ENCODE data around the gene RNF157.
A peak's percentile ranks its signal among the peaks of the same experiment; 100 is the strongest.
"Not testable (repeated sequence)": the region's sequence is repeated elsewhere in the genome, so short reads cannot be mapped to it uniquely, and the experiment has no call there.

The RNF157 gene

DNA sequence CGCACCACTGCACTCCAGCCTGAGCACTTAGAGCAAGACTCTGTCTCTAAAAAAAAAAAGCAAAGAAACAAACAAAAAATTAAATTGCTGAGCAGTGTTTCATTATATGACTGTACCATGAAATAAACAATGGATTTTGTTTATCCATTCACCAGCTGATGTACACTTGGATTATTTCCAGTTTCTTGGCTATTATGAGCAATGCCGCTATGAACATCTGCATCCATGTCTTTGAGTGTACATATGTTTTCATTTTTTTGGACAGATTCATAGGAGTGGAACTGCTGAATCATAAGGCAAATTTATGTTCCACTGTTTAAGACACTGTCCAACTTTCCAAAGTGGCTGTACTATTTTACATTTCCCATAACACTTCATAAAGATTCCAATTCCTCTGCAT is 8.0 kb downstream of the RNF157 start:
- no peak for DNase-seq

DNA sequence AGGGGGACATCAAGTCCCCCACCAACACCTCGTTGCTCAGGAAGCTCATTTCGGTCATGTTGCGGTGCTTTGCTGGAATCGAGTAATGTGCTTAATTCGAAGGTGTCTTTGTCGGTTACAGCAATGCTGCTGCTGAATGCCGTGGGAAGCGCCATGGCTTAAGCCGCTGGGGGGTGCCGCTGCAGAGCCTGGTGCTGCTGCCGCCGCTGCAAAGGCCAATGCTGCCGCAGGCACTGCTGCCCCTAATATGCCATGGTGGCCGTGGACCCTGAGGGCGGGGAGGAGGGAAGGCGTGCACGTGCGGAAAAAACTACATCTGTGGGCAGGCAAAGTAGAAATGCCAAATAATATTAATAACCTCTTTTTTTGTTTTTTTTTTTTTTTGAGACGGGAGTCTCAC is 13.5 kb downstream of the RNF157 start:
- not testable (repeated sequence) for DNase-seq

DNA sequence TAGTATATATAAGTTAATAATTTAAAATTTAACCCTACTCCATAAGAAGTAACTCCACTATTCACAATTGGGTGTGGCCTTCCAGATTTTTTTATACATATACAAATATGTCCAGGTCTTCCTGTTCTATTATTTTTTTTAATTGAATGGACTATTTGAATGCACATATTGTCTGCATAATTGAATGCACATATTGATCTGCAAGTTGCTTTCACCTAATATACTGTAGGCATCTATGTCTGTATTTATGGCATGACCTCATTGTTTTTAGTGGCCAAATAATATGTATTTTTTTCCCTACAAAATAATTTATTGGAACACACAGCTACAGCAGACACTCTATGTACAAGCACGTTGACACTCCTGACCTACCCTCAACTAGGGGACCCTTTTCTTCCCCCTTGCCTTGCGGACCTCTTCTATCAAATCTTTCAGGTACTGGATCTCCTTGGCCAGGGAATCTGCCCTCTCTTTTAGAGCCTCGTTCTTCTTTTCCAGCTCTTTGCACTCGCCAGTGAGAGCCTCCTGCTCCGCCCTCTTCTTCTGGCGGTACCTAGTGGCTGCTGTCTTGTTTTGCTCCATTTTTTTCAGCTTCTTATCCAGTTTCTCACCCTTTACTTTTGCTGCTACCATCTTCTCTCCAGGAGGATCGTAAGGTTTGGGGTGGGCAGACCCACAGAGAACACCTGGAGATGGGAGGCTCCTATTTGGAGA is 14.8 kb downstream of the RNF157 start:
- not testable (repeated sequence) for DNase-seq

DNA sequence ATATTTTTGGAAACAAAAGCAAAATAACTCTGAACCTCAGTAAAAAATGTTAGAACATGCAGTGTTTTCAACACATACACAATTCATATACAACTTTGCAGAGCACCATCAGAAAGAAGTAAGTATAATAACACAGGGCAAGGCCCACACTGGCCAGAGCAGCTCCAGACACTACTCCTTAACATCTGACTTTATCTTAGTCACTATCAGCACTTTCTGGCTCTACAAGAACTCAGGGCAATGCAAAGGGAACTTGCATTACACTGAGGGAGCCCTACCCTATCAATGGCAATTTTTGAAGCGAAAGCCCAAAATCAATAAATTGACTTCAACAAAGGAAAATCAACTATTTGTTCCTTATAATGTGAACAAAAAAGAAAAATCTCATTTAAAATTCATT is 16.5 kb downstream of the RNF157 start:
- DNase-seq: no peak

DNA sequence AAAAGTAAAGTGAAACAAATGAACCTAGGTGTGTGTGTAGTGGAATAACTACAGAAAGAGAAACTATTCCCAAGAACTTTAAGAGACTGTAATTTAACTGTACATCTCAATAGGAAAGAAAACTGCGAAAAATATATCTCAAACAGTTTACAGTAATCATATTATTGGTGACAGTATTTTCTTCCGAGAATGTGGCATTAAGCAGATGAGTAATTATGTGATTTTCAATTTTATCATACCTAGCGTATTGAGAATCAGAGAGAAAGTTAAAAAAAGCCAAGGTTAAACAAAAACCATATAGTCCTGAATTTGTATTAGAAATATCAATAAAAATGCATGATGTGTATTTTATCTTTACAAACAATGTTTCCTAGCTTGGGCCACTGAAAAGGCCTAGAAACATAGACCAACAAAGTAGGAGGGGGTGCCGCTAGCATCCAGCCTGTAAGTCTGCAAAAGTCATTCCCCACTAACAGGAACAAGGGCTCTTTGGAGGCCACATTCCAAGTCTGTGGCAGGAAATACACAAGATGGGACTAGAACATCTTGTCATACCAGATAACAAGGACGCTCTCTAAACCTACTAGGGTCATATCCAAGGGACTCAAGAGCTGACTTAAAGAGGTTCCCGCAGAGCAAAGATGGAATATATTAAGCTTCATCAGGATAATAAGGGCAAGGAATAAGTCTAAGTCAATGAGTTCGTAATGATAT is 20.5 kb downstream of the RNF157 start:
- no peak for DNase-seq

DNA sequence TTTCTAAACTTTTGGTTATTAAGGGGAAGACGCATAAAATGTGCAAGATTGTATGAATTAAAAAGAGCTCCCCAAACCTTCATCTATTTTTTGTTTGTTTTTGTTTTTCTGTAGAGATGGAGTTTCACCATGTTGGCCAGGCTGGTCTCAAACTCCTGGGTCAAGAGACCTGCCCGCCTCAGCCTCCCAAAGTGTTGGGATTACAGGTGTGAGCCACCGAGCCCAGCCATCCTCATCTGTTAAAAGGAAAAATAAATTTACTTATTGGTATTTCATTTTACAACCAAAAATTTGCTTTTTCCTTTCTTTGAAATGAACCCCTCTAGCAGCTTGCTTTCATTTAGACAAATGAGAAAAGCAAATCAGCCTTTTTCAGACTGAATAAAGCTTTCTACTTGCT is 23.2 kb downstream of the RNF157 start:
- DNase-seq: no peak

DNA sequence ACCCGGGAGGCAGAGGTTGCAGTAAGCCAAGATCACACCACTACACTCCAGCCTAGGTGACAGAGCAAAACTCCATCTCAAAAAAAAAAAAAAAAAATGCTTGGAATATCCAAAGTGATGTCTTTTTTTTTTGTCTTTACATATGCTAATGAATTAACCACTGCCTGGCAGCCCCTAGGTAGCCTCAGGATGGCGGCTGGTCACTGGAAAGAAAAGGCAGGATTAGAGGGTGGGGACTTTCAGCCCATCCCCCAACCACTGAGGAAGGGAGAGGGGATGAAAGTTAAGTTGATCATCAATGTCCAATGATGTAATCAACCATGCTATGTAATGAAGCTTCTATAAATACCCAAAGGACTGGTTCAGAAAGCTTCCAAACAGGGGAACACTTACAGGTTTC is 26.8 kb downstream of the RNF157 start:
- no peak for DNase-seq

DNA sequence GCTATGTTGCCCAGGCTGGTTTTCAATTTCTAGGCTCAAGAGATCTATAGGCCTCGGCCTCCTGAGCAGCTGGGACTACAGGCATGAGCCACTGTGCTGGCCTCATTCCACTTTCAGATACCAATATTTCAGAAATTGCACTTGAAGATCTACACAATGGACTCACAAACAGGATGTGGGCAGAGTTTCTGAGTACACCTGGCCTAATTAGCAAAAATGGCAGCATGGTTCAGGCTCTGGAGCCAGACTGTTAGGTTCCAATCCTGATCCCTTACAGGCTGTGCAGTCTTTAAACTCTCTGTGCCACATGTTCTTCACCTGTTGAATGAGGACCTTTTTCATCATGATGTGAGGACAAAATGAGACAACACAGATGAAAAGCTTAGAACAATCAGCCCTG is 32.2 kb downstream of the RNF157 start:
- no peak for DNase-seq

DNA sequence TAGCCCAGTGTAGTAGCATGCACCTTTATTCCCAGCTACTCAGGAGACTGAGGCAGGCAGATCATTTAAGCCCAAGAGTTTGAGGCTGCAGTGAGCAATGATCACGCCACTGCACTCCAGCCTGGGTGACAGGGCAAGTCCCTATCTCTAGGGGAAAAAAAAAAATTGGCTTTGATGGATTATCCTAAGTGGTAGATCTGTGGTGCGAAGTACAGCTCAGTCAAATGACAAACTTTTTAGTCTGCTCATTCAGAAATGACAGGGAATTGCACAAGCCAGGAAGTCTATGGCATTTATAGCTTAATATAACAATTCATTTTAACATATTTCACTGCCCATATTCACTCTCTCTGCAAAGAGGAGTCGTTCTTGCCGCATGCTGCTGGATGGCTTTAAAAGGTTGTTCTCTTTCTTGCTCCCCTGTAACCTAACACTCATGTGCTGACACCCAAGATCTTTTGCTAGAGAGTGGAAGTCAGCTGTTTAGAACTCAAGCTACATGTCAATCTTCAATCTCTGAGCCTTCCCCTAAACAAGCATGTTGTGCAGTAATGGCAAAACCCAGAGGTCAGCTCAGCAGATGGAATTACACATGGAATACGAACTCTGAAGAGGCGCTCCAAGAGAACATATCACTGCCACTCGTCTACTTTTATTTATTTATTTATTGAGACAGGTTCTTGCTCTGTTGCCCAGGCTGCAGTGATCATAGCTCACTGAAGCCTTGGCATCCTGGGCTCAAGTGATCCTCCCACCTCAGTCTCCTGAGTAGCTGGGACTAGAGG is 32.8 kb downstream of the RNF157 start:
- DNase-seq: no peak

DNA sequence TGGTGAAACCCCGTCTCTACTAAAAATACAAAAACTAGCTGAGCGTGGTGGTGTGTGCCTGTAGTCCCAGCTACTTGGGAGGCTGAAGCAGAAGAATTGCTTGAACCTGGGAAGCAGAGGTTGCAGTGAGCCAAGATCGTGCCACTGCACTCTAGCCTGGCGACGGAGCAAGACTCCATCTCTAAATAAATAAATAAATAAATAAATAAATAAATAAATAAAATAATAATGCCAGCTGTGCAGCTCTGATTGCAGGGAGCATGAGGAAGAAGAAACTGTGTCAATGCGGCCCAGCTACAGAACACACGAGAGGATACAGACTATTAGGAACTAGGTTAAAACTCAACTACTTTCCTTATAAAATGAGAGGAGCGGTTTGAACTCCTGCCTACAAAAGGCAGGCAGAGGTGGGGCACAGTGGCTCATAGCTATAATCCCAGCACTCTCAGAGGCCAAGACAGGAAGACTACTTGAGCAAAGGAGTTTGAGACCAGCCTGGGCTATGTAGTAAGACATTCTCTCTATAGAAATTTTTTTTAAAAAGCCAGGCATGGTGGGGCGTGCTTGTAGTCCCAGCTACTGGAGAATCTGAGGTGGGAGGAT is 34.6 kb downstream of the RNF157 start:
- DNase-seq: not testable (repeated sequence)

DNA sequence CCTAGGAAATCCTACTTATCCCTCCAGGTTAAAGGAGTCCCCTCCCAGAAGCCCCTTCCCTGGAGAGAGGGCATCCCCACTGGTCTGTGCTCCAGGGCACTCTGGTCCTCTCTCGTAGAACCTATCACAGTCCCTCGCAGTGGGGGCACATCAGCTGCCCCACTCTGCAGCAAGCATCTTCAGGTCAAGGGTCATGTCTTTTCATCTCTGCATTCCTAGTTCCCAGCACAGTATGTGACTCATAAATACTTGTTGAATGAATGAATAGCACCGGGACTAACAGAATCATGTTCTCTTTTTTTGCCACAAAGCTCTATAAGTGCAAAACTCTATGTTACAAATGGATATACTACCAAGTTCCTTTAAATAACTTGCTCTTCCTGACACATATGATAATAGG is 36.0 kb downstream of the RNF157 start:
- DNase-seq: peak; percentile 15

DNA sequence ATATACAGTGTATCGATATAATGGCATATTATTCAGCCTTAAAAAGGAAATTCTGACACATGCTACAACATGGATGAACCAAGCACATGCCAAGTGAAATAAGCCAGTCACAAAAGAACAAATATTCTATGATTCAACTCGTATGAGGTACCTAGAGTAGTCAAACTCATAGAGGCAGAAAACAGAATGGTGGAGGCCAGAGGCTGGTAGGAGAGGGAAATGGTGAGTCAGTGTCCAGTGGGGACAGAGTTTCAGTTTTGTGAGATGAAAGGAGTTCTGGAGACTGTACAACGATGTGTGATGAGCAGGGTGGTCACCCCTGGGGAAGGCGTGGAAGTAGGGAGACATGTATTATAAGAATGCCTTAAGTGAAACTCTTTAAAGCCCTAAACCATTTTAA is 39.9 kb downstream of the RNF157 start:
- no peak for DNase-seq

DNA sequence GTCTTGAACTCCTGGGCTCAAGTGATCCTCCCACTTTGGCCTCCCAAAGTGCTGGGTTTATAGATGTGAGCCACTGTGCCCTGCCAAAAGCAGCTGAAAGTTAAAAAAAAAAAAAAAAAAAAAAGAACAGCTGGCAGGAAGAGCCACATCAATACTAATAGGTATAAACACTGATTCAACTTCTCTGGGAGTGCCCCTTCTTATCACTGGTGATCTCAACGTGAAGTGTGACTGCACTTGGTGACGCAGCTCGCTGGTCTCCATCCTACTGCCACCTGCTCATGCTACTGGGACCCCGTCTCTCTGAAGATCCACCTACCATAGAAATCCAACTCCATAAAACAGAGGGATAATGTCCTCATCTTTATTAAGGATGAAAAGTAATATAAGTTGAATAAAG is 40.8 kb downstream of the RNF157 start:
- DNase-seq: no peak

DNA sequence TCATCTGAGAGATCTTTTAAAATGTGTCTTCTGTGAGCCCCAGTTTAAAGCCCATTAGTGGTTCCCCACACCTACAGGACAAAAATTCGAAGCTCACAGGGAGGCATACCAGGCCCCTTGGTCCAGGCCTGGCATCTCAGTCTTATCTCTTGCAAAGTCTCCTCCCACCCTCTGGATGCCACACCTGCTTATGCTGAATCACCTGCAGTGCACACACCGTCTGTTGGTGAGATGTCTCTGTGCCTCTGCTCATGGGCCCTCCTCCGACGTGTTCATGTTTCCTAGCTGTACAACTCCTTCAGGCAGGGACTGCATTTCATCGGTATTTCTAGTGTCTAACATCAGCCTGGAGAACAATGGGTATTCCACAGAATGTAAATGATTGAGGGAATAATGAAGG is 41.6 kb downstream of the RNF157 start:
- no peak for DNase-seq

DNA sequence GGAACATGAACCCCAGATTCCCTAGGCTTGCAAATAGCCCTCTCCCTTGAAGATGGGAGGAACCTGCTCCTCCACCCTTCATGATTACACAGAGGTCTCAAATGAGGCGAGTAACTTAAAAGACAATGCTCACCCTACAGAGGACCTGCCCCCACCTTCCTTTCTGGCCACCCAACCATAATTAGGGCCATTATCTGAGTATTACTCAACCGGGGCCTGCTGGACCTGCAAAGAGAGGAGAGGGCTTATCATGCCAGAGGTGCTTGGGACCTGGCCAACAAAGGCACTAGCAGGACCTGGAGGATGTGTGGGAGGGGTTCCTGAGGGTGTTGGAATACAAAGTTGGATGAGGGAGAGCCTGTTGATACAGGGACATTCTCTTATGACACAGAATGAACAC is 42.4 kb downstream of the RNF157 start:
- DNase-seq: no peak

DNA sequence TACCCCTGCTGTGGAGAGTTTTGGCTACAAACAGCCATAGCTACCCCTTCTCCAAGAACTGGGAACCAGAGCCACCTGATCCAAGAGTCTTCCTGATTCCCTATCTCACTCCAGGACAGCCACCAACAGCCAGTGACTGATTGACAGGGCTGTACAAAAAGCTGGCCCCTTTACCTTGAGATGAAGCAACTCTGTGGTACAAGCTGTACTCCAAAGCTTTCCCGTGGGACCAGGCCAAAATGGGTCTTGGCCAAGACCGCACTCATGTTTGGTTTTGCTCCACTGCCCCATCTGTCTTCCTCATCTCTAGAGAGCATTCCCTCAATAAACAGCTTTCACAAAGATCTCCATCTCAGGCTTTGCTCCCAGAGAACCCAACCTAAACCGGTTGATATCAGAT is 43.6 kb downstream of the RNF157 start:
- no peak for DNase-seq

DNA sequence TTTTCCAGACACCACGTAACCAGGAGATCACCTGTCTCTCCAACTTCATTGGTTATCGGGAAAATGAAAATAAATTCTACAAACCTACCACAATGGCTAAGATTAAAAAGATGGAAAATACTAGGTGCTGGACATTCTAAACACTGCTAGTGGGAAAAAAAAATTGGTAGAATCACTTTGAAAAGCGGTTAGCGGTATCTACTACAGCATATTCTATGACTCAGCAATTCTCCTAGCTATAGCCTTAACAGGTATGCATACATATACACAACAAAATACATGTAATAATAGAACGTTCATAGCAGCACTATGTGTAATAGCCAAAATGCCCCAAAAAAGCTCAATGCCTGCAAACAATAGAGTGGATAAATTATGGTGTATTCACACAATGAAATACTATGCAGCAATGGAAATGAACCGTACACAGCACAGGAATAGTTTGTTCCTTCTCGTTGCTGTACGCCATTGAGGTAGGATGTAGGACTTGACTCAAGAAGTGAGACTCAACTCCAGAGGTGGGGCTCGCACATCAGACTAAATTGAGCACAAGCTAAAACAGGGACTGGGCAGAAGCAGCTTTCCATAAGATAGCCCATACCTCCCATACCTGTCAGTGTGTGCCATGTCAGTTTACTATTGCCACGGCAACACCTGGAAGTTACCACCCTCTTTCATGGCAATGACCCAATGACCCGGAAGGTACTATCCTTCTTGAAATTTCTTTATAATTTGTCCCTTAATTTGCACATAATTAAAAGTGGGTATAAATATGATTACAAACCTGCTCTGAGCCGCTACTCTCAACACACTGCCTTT is 44.8 kb downstream of the RNF157 start:
- DNase-seq: no peak

DNA sequence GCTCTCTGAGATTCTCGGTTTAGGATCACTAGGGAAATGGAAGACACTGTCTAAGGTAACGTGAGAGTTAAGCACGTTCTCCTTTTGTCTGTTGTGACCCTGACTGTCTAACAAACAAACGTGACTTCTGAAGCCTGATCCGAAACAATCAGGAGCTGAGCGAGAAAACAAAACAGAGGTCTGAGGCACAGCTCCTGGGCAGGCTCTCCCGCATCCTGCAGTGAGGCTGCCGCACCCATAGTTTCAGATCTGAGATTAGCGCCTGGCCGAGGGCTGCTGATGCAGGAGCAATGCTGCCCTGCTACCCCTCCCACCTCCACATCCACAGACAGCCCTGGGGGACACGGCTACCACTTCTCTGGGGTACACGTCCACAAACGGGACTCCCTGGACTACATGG is 46.7 kb downstream of the RNF157 start:
- no peak for DNase-seq

DNA sequence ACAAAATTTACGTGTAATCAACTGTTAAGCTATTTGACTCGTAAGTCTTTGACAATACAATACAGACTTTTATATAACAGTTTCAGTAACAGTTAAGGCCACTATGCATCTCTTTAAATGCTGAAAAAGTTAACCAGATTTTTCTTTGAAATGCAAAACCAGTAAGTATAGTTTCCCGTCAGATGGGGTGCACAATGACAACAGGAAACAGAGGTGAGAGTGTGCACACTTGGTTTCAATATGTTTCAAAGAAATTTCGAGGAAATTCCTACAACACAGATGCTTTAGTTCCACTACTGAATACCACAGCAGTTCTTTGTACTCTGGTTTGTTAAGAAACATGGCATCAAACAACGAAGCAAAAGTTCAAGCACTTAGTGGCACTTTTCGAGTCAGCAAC is 48.4 kb downstream of the RNF157 start:
- peak; percentile 2 for DNase-seq

DNA sequence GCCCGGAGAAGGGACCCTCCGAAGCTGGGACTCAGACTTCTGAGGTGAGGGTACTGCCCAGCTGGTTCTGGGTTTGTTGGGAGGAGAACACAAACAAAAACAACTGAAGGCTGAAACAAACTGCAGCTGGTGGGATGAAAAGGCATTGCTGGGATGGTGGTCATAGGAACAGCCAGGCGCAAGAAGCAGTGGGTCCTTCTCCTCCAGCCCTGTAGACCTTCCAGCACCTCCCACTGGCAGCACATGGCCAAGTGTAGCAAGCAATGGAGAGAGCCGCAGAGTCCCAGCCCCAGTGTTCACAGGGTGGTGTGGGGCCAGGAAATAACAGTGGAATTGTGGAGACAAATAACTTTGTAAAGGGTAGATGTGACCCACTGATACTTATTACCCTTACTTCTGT is 50.6 kb downstream of the RNF157 start:
- no peak for DNase-seq

DNA sequence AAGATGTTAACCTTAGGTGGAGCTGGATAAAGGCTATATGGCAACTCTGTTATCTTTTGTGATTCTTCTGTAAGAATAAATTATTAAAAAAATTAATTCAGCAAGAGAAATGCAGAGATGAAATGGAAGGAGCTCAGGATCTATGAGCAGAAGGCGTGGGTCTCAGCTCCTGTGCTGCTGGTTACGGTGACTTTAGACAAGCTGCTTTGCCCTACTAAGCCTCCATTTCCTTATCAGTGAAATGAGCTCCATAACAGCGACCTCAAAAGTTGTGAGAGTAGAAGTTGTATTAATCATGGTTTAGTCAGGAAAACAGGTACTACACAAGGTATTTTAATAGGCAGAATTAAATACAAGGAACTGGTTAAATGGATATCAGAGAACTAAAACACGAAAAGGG is 51.0 kb downstream of the RNF157 start:
- DNase-seq: no peak

DNA sequence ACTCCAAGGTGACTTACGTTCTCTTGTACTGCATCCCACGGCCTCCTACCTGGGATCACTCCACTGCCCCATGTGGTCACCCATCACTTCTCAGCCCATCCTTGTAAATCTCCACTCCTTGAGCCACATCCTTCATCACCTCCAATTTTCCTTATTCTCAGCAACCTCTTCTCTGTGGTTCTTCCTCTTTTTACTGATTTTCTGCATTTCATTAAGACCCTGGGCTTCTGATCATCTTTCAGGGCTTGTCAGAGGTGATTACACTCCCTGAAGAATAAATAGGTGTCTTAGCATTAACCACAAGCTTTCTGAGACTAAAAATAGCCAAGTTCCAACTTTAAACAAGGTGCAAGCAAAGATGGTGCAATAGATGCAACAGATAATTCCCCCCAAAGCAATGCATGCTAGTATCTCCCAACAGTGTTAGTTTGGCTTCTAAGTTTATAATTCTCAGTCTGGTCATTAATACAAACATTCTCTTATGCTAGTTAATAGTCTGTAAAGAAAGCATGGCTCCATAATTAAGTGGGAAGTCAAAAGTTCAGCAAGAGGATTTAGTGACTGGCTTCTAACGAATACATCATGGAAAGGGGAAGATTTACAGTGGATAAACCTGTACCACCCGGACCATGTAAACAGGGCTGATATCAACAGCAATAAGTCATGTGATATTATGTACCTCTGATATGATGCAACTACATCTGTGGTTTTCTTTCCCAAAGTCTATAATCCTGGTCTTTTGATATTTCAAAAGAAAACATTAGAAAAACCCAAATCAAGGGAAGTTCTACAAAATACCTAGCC is 51.9 kb downstream of the RNF157 start:
- DNase-seq: peak; percentile 21

All from MV-4-11 (cell line).